ENCODE data around the gene KDM2A.
A peak's percentile ranks its signal among the peaks of the same experiment; 100 is the strongest.

KDM2A gene

DNA sequence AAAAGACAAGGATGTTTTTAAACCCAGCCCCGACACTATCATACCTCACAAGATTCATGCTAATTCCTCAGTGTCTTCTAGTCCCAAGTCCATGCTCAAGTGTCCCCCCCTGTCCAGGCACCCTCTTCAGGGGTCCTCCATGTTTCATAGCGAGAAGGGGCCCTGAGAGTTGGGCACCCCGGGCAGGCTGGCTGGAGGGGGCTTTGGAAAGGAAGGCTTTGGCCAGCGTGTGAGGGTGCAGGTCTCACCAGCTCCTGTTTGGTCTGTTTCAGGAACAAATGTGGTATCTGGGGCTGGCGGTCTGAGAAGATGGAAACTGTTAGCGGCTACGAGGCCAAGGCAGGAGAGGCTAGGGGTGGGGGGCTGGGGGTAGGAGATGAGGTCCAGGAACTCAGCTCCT is 179.7 kb downstream of the KDM2A start:
- Histone ChIP-seq H3K9me3 (replicated peaks; ENCODE audit: low read length) (peaks cover 5% of the 10 kb centered on the region), H3K27me3 (ENCODE audit: control insufficient read depth, insufficient read depth, low read length) (no peaks in the 10 kb centered on the region), H3K4me1 (ENCODE audit: control insufficient read depth, insufficient read depth, low read length) (peaks cover 18% of the 10 kb centered on the region), H3K4me2 (ENCODE audit: low read length) (no peak overlapping the region), H3K4me3 (ENCODE audit: low read length) (no peak overlapping the region), H3K9ac (ENCODE audit: low read depth, low read length) (no peak overlapping the region), H3K36me3 (ENCODE audit: insufficient read depth, low read length) (peaks cover 70% of the 10 kb centered on the region)

DNA sequence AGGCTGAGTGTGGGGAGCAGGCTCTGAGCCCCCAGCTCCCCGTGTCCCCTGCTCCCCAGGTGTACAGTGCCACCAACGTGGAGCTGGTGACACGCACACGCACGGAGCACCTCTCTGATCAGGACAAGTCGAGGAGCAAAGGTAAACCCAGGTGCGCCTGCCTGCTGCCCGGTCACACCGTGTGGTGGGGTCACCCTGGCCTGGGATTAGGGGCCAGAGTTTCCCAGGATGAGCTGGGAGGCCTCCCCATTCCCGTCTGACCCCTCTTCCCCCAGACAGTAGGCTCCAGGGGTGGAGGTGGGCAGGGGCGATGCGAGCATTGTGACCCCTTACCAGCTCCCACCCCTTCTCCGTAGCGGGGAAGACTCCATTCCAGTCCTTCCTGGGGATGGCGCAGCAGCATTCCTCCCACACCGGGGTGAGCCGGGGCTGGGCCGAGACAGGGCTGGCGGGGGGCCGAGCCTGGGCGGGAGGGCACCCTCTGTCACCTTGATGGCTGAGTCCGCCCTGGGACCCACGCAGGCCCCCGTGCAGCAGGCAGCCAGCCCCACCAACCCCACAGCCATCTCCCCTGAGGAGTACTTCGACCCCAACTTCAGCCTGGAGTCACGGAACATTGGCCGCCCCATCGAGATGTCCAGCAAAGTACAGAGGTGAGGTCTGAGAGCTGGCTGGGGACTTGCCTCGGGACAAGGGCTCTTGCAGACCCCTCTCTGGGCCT is 180.6 kb downstream of the KDM2A start:
- no peak overlapping the region for H3K4me3 ChIP-seq (ENCODE audit: low read length)
- H3K9me3 ChIP-seq (replicated peaks; ENCODE audit: low read length) = peaks cover 5% of the 10 kb centered on the region
- H3K4me2 ChIP-seq (ENCODE audit: low read length) = no peak overlapping the region
- no peak overlapping the region for H3K9ac ChIP-seq (ENCODE audit: low read depth, low read length)
- H3K4me1 ChIP-seq (ENCODE audit: control insufficient read depth, insufficient read depth, low read length) = peaks cover 26% of the 10 kb centered on the region
- no peaks in the 10 kb centered on the region for H3K27me3 ChIP-seq (ENCODE audit: control insufficient read depth, insufficient read depth, low read length)
- H3K36me3 ChIP-seq (ENCODE audit: insufficient read depth, low read length) = peaks cover 64% of the 10 kb centered on the region

DNA sequence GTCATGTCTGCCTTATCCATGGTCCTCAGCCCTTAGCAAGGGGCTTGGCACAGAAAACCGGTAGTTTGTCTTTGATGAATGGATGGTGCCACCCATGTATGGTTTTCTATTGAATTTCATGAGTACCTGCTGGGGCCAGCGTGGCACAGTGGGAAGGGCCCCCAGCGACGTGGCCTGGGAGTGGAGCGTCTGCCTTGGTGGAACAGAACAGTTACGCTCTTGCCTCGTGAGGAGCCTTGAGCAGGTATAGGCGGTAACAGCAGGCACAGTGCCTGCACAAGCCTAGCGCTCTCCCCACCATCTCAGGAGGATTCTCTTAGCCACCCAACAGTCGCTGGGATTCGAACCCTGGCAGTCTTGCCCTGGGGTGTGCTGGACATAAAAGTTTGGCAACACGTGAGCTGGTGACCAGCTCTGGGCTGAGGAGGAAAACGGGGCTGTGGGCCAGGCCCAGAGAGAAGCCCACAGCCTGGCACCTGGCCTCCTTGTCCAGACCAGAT is 181.2 kb downstream of the KDM2A start:
- no peak overlapping the region for H3K9ac ChIP-seq (ENCODE audit: low read depth, low read length)
- peaks cover 29% of the 10 kb centered on the region for H3K4me1 ChIP-seq (ENCODE audit: control insufficient read depth, insufficient read depth, low read length)
- peaks cover 5% of the 10 kb centered on the region for H3K9me3 ChIP-seq (replicated peaks; ENCODE audit: low read length)
- no peaks in the 10 kb centered on the region for H3K27me3 ChIP-seq (ENCODE audit: control insufficient read depth, insufficient read depth, low read length)
- H3K4me3 ChIP-seq (ENCODE audit: low read length) = no peak overlapping the region
- H3K36me3 ChIP-seq (ENCODE audit: insufficient read depth, low read length) = peaks cover 60% of the 10 kb centered on the region
- H3K4me2 ChIP-seq (ENCODE audit: low read length) = no peak overlapping the region

DNA sequence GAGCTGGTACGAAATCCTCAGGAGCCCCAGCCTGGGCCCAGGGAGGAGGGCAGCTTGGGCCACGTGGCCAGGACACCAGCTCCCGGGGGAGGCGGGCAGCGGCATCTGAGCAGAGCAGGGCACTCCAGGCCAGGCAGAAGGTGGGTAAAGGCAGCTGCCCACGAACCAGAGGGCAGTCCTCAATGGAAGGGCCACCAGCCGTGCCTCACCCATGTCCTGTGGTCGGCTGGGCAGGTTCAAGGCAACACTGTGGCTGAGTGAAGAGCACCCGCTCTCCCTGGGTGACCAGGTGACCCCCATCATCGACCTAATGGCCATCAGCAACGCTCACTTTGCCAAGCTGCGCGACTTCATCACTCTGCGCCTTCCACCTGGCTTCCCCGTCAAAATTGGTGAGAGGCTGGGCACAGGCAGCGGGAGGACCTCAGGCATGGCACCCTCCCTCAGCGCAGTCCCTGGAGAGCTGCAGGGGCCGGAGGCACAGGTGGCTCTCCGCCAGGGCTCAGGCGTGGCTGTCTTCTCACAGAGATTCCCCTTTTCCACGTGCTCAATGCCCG is 181.8 kb downstream of the KDM2A start:
- Histone ChIP-seq H3K9ac (ENCODE audit: low read depth, low read length) (no peak overlapping the region), H3K4me2 (ENCODE audit: low read length) (no peak overlapping the region), H3K9me3 (replicated peaks; ENCODE audit: low read length) (peaks cover 2% of the 10 kb centered on the region), H3K4me3 (ENCODE audit: low read length) (no peak overlapping the region), H3K27me3 (ENCODE audit: control insufficient read depth, insufficient read depth, low read length) (no peaks in the 10 kb centered on the region), H3K36me3 (ENCODE audit: insufficient read depth, low read length) (peaks cover 55% of the 10 kb centered on the region), H3K4me1 (ENCODE audit: control insufficient read depth, insufficient read depth, low read length) (peaks cover 29% of the 10 kb centered on the region)

- H3K4me3 ChIP-seq (ENCODE audit: low read length) = no peak overlapping the region
- H3K9me3 ChIP-seq (replicated peaks; ENCODE audit: low read length) = no peaks in the 10 kb centered on the region
- no peaks in the 10 kb centered on the region for H3K27me3 ChIP-seq (ENCODE audit: control insufficient read depth, insufficient read depth, low read length)
- H3K36me3 ChIP-seq (ENCODE audit: insufficient read depth, low read length) = peaks cover 50% of the 10 kb centered on the region
- H3K9ac ChIP-seq (ENCODE audit: low read depth, low read length) = no peak overlapping the region
- H3K4me1 ChIP-seq (ENCODE audit: control insufficient read depth, insufficient read depth, low read length) = peaks cover 29% of the 10 kb centered on the region
- no peak overlapping the region for H3K4me2 ChIP-seq (ENCODE audit: low read length)
Measured at GRCh38 chr11:67301313-67301921, 182.4 kb downstream of the KDM2A start.

GRCh38 chr11:67301951-67302516 is 183.0 kb downstream of the KDM2A start:
- peaks cover 29% of the 10 kb centered on the region for H3K4me1 ChIP-seq (ENCODE audit: control insufficient read depth, insufficient read depth, low read length)
- peak overlapping the region; percentile 88 for H3K9ac ChIP-seq (ENCODE audit: low read depth, low read length)
- no peak overlapping the region for H3K4me3 ChIP-seq (ENCODE audit: low read length)
- H3K4me2 ChIP-seq (ENCODE audit: low read length) = peak overlapping the region; percentile 95
- H3K36me3 ChIP-seq (ENCODE audit: insufficient read depth, low read length) = peaks cover 47% of the 10 kb centered on the region
- H3K27me3 ChIP-seq (ENCODE audit: control insufficient read depth, insufficient read depth, low read length) = no peaks in the 10 kb centered on the region
- H3K9me3 ChIP-seq (replicated peaks; ENCODE audit: low read length) = no peaks in the 10 kb centered on the region

- peaks cover 29% of the 10 kb centered on the region for H3K4me1 ChIP-seq (ENCODE audit: control insufficient read depth, insufficient read depth, low read length)
- H3K4me2 ChIP-seq (ENCODE audit: low read length) = peak overlapping the region; percentile 95
- H3K9me3 ChIP-seq (replicated peaks; ENCODE audit: low read length) = no peaks in the 10 kb centered on the region
- H3K4me3 ChIP-seq (ENCODE audit: low read length) = peak overlapping the region; percentile 98
- H3K36me3 ChIP-seq (ENCODE audit: insufficient read depth, low read length) = peaks cover 46% of the 10 kb centered on the region
- H3K9ac ChIP-seq (ENCODE audit: low read depth, low read length) = peak overlapping the region; percentile 88
- no peaks in the 10 kb centered on the region for H3K27me3 ChIP-seq (ENCODE audit: control insufficient read depth, insufficient read depth, low read length)
Measured at GRCh38 chr11:67302571-67303131, 183.6 kb downstream of the KDM2A start.

DNA sequence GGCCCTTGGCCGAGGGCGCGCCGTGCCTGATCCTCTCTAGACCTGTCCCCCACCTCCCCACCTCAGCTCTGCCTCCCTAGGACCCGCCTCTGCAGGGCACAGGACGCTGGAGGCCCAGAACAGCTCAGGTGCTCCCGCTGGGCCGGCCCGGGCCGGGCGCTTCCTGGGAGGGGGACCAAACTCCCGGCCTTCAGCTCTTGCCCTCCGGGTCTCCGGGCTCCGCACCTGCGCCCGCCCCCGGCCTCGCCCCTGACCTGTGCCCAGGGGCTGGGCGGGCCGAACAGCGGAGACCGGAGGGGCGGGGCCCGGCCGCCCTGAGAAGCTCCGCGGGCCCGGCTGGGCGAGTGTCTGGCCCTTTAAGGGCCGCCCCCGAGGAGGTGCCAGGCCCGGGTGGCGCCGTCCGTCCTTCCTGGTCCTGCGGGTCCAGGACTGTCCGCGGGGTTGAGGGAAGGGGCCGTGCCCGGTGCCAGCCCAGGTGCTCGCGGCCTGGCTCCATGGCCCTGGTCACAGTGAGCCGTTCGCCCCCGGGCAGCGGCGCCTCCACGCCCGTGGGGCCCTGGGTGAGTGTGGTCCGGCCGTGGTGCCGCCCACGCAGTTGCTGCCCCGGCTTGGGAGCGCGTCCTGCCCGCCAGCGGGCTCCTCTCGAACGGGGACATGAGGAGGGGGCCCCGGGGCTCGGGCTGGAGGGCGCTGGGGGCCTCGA is 184.2 kb downstream of the KDM2A start, which contains the start of gene SSH3:
Gene SSH3 (plus strand): TSS at position 399 of the 703 bp plus-strand sequence. CDS start 96 bp downstream, at position 495.
- Histone ChIP-seq H3K4me3 (ENCODE audit: low read length) (peak within 1 kb of the TSS; percentile 98), H3K27me3 (ENCODE audit: control insufficient read depth, insufficient read depth, low read length) (no peaks in the 10 kb centered on the region), H3K9me3 (replicated peaks; ENCODE audit: low read length) (no peaks in the 10 kb centered on the region), H3K4me2 (ENCODE audit: low read length) (peak within 1 kb of the TSS; percentile 95), H3K36me3 (ENCODE audit: insufficient read depth, low read length) (peaks cover 40% of the 10 kb centered on the region), H3K9ac (ENCODE audit: low read depth, low read length) (peak within 1 kb of the TSS; percentile 88), H3K4me1 (ENCODE audit: control insufficient read depth, insufficient read depth, low read length) (peaks cover 29% of the 10 kb centered on the region)

DNA sequence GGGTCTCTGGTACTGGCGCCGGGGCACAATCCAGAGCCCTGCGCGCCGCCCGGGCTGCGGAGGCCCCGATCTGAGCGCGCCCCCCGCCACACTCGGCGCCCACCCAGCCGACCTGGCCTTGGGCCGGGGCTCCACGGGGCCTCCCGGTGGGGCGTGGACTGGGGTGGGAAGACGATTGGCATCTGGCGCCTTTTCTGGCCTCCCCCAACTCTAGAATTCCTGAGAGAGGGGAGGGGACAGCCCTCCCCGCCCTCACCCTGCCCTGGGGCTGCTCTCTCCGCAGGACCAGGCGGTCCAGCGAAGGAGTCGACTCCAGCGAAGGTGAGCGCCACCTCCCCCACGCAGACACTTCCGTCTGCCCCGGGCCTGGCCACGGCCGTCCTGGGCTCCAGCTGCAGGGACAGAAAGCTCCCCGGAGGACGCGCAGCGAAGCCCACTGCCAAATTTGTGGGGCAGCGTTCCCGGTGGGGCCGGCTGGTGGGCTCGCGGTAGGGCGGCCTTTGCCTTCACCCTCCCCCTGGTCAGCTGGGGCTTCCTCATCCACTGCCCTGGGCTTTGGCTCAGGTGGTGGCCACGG is 184.9 kb downstream of the KDM2A start:
- Histone ChIP-seq H3K4me3 (ENCODE audit: low read length) (peak overlapping the region; percentile 98), H3K9ac (ENCODE audit: low read depth, low read length) (peak overlapping the region; percentile 88), H3K27me3 (ENCODE audit: control insufficient read depth, insufficient read depth, low read length) (no peaks in the 10 kb centered on the region), H3K36me3 (ENCODE audit: insufficient read depth, low read length) (peaks cover 35% of the 10 kb centered on the region), H3K4me1 (ENCODE audit: control insufficient read depth, insufficient read depth, low read length) (peaks cover 29% of the 10 kb centered on the region), H3K4me2 (ENCODE audit: low read length) (peak overlapping the region; percentile 95), H3K9me3 (replicated peaks; ENCODE audit: low read length) (no peaks in the 10 kb centered on the region)

- peak overlapping the region; percentile 95 for H3K4me2 ChIP-seq (ENCODE audit: low read length)
- peaks cover 29% of the 10 kb centered on the region for H3K4me1 ChIP-seq (ENCODE audit: control insufficient read depth, insufficient read depth, low read length)
- H3K27me3 ChIP-seq (ENCODE audit: control insufficient read depth, insufficient read depth, low read length) = no peaks in the 10 kb centered on the region
- H3K36me3 ChIP-seq (ENCODE audit: insufficient read depth, low read length) = peaks cover 35% of the 10 kb centered on the region
- H3K9ac ChIP-seq (ENCODE audit: low read depth, low read length) = no peak overlapping the region
- H3K4me3 ChIP-seq (ENCODE audit: low read length) = peak overlapping the region; percentile 98
- no peaks in the 10 kb centered on the region for H3K9me3 ChIP-seq (replicated peaks; ENCODE audit: low read length)
Measured at GRCh38 chr11:67304511-67305113, 185.5 kb downstream of the KDM2A start.

Data from skeletal muscle satellite cell (primary cell).